ENCODE results near the gene BRS3. TPM values are rescaled to one million over a fixed set of nuclear protein-coding genes. Genes with fewer than 3 reads are reported as not detected.

BRS3 gene
- total RNA-seq, 4 donors from 2014 or later, result not detected

GRCh38 chrX:136447968-136448367 is 39.8 kb upstream of the BRS3 start:
- intact Hi-C loops (cut with DNase I), result no loop called here

GRCh38 chrX:136450050-136450830 is 37.5 kb upstream of the BRS3 start:
- H3K9me3 ChIP-seq, result no peaks in the 10 kb centered on the region
- DNase-seq (ENCODE audit: extremely low spot score), result no peak
- no peak overlapping the region for H3K27ac ChIP-seq (replicated peaks in 1 of 4)
- H3K4me1 ChIP-seq, result no peaks in the 10 kb centered on the region
- 53% methylated on average over 8 of the region's 8 CpGs for WGBS
- intact Hi-C loops (cut with DNase I), result no loop called here
- no peaks in the 10 kb centered on the region for H3K27me3 ChIP-seq
- no peak overlapping the region for H3K4me3 ChIP-seq
- no peaks in the 10 kb centered on the region for H3K36me3 ChIP-seq
- TF ChIP-seq CTCF (IDR thresholded peaks at IDR 0.05) (no peak), POLR2AphosphoS5 (IDR thresholded peaks at IDR 0.05) (no peak), EP300 (IDR thresholded peaks at IDR 0.05) (no peak), POLR2A (IDR thresholded peaks at IDR 0.05; ENCODE audit: low read depth) (no peak)

More at GRCh38 chrX:136447968-136448367, 39.8 kb upstream of the BRS3 start:
- no peaks in the 10 kb centered on the region for H3K9me3 ChIP-seq
- no peak overlapping the region for H3K4me3 ChIP-seq
- H3K27me3 ChIP-seq, result no peaks in the 10 kb centered on the region
- H3K36me3 ChIP-seq, result no peaks in the 10 kb centered on the region
- H3K4me1 ChIP-seq, result no peaks in the 10 kb centered on the region
- no peak for DNase-seq (ENCODE audit: extremely low spot score)
- no peak overlapping the region for H3K27ac ChIP-seq (replicated peaks in 1 of 4)
- no peak for TF ChIP-seq EP300 (IDR thresholded peaks at IDR 0.05)
- no peak for TF ChIP-seq POLR2AphosphoS5 (IDR thresholded peaks at IDR 0.05)

DNA sequence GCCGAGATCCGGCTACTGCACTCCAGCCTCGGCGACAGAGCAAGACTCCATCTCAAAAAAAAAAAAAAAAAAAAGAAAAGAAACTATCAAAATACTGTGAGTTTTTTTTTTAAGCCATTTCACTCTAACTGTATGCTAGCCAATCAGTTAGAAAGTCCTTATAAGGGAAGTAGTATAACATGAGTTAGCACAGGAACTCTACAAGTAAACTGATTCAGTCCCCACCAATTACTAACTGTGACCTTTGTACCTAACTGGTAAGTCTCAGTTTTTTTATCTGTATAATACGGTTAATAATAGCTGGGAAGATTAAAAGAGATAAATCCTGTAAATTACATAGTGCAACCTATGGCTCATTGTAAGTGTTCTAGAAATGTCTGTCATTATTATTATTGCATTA is 35.1 kb upstream of the BRS3 start:
- TF ChIP-seq POLR2A (IDR thresholded peaks at IDR 0.05; ENCODE audit: low read depth) (no peak), CTCF (IDR thresholded peaks at IDR 0.05) (no peak), POLR2AphosphoS5 (IDR thresholded peaks at IDR 0.05) (no peak), EP300 (IDR thresholded peaks at IDR 0.05) (no peak)
- intact Hi-C loops (cut with DNase I), result no loop called here

GRCh38 chrX:136453114-136453513 is 34.6 kb upstream of the BRS3 start:
- WGBS, result 67% methylated on average over 1 of the region's 1 CpG
- Histone ChIP-seq H3K27me3 (no peaks in the 10 kb centered on the region), H3K36me3 (no peaks in the 10 kb centered on the region), H3K4me3 (no peak overlapping the region), H3K9me3 (no peaks in the 10 kb centered on the region), H3K27ac (replicated peaks in 1 of 4) (no peak overlapping the region), H3K4me1 (no peaks in the 10 kb centered on the region)
- DNase-seq (ENCODE audit: extremely low spot score), result no peak
- intact Hi-C loops (cut with DNase I), result no loop called here
- TF ChIP-seq CTCF (IDR thresholded peaks at IDR 0.05), result no peak
- no peak for TF ChIP-seq EP300 (IDR thresholded peaks at IDR 0.05)
- no peak for TF ChIP-seq POLR2A (IDR thresholded peaks at IDR 0.05; ENCODE audit: low read depth)
- no peak for TF ChIP-seq POLR2AphosphoS5 (IDR thresholded peaks at IDR 0.05)

More for the DNA sequence above, 35.1 kb upstream of the BRS3 start:
- no peak overlapping the region for H3K27ac ChIP-seq (replicated peaks in 1 of 4)
- no peaks in the 10 kb centered on the region for H3K4me1 ChIP-seq
- H3K27me3 ChIP-seq, result no peaks in the 10 kb centered on the region
- H3K9me3 ChIP-seq, result no peaks in the 10 kb centered on the region
- no peak overlapping the region for H3K4me3 ChIP-seq
- no peaks in the 10 kb centered on the region for H3K36me3 ChIP-seq
- DNase-seq (ENCODE audit: extremely low spot score), result no peak
- 89% methylated on average over 5 of the region's 5 CpGs for WGBS

- TF ChIP-seq CTCF (IDR thresholded peaks at IDR 0.05) (no peak), POLR2AphosphoS5 (IDR thresholded peaks at IDR 0.05) (no peak), EP300 (IDR thresholded peaks at IDR 0.05) (no peak), POLR2A (IDR thresholded peaks at IDR 0.05; ENCODE audit: low read depth) (no peak)
- Histone ChIP-seq H3K27ac (replicated peaks in 1 of 4) (no peak overlapping the region), H3K4me3 (no peak overlapping the region), H3K27me3 (no peaks in the 10 kb centered on the region), H3K36me3 (no peaks in the 10 kb centered on the region), H3K4me1 (no peaks in the 10 kb centered on the region), H3K9me3 (no peaks in the 10 kb centered on the region)
- WGBS, result 50% methylated on average over 1 of the region's 1 CpG
- no peak for DNase-seq (ENCODE audit: extremely low spot score)
- intact Hi-C loops (cut with DNase I), result no loop called here
Observed at GRCh38 chrX:136453771-136454170, 34.0 kb upstream of the BRS3 start.

Measured in esophagus muscularis mucosa (tissue), 4 donors.